ENCODE data around the gene STXBP4. TPM values are rescaled to one million over a fixed set of nuclear protein-coding genes. Genes with fewer than 3 reads are reported as not detected.

STXBP4 gene
- total RNA-seq (2014; rRNA removed; shearing (Covaris generic)), result 1.2 and 2.8 TPM in 2 replicates

DNA sequence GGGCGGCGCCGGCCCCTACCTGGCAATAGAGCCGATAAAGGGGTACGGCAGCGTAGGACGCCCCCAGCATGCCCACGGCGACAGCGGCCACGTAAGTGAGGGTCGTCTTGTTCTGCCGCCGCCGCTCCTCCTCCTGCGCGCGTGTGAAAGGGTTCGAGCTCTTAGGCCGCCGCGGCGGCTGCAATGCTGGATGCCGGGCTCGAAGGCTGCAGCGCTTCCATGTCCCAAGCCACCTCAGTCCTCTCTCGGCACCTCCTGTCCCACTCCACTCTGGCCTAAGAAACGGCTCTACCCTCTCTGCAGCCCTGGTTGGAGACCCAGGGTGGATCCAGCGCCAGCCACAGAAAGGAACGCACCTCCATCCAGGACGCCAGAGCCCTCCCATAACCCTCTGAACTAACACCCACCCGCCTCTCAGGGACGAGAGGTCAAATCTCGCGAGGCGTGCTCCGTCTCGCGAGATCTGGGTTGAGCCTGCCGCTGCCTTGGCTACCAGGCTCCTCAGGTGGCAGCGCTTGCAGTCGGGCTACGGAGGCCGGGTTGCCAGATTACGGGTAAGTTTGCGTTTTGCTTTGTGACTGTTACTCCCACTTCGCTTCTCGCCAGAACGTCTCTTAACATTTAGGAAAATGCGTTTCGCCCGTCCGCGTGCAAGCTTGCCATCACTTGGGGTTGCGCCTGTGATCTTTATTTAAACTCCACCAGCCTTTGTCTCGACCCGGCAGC, at the start of gene STXBP4, which contains the start of gene COX11:
Gene STXBP4 (plus strand): TSS at position 504 of the 726 bp plus-strand sequence. CDS start 17,455 bp downstream, outside the sequence.
Gene COX11 (minus strand): TSS at position 393 of the 726 bp plus-strand sequence. CDS start 8 bp downstream, at position 385.
- DNase-seq (ENCODE audit: low spot score), result peak; percentile 98
- in situ Hi-C loops (cut with HindIII; ENCODE audit: low sequenced_read_pairs), result no loop called here

GRCh38 chr17:54919425-54919824, 49.1 kb upstream of the STXBP4 start:
- DNase-seq (ENCODE audit: low spot score), result no peak

DNA sequence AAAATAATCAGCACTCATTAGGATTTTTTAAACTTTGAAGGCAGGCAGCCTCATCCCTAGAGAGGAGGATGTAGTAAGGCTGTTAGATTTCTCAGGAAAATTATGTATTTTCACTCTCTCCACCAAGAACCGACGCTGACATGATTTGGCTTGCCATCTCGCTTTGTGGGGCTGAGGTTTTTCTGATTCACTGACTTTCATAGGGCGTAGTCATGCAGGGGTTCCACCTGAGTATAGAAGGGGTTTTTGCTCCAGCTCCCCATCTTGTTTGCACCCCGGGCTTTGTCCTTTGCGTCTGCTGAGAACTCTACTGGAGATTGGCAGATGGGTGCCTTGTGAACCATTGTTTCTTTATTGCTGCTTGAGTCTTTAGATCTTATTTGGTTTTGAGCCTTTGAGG, 47.7 kb upstream of the STXBP4 start:
- in situ Hi-C loops (cut with HindIII; ENCODE audit: low sequenced_read_pairs), result loop anchor here (25.0 kb wide), 1 partner anchor 134 kb away; no protein-coding TSS in a partner anchor
- no peak for DNase-seq (ENCODE audit: low spot score)

More at GRCh38 chr17:54919425-54919824, 49.1 kb upstream of the STXBP4 start:
- in situ Hi-C loops (cut with HindIII; ENCODE audit: low sequenced_read_pairs), result loop anchor here (25.0 kb wide), 1 partner anchor 132 kb away; no protein-coding TSS in a partner anchor

DNA sequence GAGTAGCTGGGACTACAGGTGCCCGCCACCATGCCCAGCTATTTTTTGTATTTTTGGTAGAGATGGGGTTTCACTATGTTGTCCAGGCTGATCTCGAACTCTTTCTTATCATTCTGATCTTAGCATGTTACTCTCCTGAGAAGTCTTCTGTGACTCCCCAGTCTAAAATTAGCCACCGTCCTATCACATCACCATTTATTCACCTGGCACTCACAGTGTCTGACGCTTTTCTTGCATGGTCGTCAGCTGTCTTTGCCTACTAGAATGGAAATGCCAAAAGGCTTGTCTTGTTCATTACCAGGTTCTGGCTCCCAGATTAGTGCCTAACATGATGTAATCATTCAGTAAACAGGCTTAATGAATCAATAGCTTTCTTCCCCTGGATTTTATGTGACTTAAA, 44.2 kb upstream of the STXBP4 start:
- in situ Hi-C loops (cut with HindIII; ENCODE audit: low sequenced_read_pairs), result loop anchor here (25.0 kb wide), 1 partner anchor 137 kb away; no protein-coding TSS in a partner anchor
- no peak for DNase-seq (ENCODE audit: low spot score)

- in situ Hi-C loops (cut with HindIII; ENCODE audit: low sequenced_read_pairs), result no loop called here
Observed at GRCh38 chr17:54927525-54927924, 41.0 kb upstream of the STXBP4 start.

GRCh38 chr17:54932711-54933110, 35.9 kb upstream of the STXBP4 start:
- in situ Hi-C loops (cut with HindIII; ENCODE audit: low sequenced_read_pairs), result no loop called here

More at GRCh38 chr17:54927525-54927924, 41.0 kb upstream of the STXBP4 start:
- no peak for DNase-seq (ENCODE audit: low spot score)

DNA sequence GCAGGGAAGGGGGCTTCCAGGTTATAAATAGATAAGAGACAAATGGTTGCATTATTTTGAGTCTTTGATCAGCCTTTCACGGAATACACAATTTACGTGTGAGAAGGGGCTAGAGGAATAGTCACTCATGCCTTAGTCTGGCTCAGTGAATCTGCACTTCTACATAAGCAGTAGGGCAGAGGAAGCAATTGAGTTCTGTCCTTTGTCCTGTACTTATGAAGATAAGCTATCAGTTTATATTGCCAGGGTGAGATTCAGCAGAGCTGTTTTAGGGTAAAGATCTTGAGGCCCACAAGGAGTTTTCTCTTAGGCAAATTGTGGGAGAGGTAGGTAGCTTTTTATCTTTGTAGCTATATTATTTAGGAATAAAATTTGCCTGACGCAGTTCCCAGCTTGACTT, 34.6 kb upstream of the STXBP4 start:
- in situ Hi-C loops (cut with HindIII; ENCODE audit: low sequenced_read_pairs), result no loop called here
- DNase-seq (ENCODE audit: low spot score), result no peak

More at GRCh38 chr17:54932711-54933110, 35.9 kb upstream of the STXBP4 start:
- DNase-seq (ENCODE audit: low spot score), result no peak

GRCh38 chr17:54935471-54935870, 33.1 kb upstream of the STXBP4 start:
- DNase-seq (ENCODE audit: low spot score), result no peak
- in situ Hi-C loops (cut with HindIII; ENCODE audit: low sequenced_read_pairs), result no loop called here

GRCh38 chr17:54937018-54937417, 31.5 kb upstream of the STXBP4 start:
- no peak for DNase-seq (ENCODE audit: low spot score)
- in situ Hi-C loops (cut with HindIII; ENCODE audit: low sequenced_read_pairs), result no loop called here

DNA sequence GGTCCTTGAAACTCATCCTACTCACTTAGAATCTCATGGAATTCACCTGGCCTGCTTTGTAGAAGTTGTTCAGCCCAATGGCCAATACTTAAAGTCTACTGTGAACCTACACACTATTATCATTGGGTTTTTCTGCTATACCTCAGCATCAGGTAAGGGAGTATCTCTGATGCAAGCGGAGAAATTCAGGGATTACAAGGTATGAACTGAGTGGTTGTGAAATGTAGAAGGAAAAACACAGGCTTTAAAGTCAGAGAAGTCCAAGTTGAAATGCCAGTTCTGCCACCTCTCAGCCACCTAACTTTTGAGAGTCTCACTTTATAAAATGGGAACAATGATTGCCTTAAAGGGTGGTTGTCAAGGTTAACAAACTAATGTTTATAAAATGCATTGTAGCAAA, 31.1 kb upstream of the STXBP4 start:
- no peak for DNase-seq (ENCODE audit: low spot score)
- in situ Hi-C loops (cut with HindIII; ENCODE audit: low sequenced_read_pairs), result no loop called here

DNA sequence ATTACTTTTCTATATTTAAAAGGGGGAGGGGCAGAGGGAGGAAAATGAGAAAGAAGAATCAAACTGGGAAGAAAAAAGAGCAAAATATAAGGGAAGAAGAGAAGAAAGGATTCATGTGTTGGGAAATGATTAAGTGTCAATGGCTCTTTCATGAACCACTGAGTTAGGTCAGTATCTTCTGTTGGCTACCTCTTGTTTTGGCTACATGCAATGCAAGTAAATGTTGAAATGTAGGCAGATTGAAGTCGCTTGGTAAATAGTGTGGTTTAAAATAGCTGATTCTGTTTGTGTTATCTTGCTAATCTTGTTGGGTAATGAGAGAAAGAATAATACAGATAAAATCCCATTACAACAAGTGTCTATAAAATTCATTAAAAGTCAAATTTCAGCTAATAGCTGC, 27.3 kb upstream of the STXBP4 start:
- in situ Hi-C loops (cut with HindIII; ENCODE audit: low sequenced_read_pairs), result no loop called here
- DNase-seq (ENCODE audit: low spot score), result no peak

GRCh38 chr17:54944796-54945195, 23.8 kb upstream of the STXBP4 start:
- in situ Hi-C loops (cut with HindIII; ENCODE audit: low sequenced_read_pairs), result no loop called here

GRCh38 chr17:54945231-54945630, 23.3 kb upstream of the STXBP4 start:
- in situ Hi-C loops (cut with HindIII; ENCODE audit: low sequenced_read_pairs), result no loop called here
- DNase-seq (ENCODE audit: low spot score), result no peak

More at GRCh38 chr17:54944796-54945195, 23.8 kb upstream of the STXBP4 start:
- DNase-seq (ENCODE audit: low spot score), result no peak

- no peak for DNase-seq (ENCODE audit: low spot score)
- in situ Hi-C loops (cut with HindIII; ENCODE audit: low sequenced_read_pairs), result no loop called here
Observed at GRCh38 chr17:54945671-54946070, 22.9 kb upstream of the STXBP4 start.

DNA sequence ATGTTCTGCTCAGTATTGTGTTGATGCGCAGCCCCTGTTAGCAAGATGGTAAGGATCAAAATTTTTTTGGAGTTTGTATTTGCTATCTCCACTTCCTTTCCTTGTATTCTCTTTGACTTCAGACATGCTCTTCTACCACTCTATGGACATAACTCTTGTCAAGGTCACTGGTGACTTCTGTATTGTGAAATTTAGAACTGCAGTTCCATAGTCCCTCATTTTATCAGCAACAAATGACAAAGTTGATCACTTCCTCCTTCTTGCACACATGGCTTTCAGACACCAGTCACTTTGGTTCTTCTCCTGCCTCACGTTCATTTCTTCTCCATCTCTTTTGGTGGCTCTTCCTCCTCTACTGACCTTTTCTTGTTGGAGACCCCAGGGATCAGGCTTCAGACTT, 21.2 kb upstream of the STXBP4 start:
- no peak for DNase-seq (ENCODE audit: low spot score)
- in situ Hi-C loops (cut with HindIII; ENCODE audit: low sequenced_read_pairs), result no loop called here

DNA sequence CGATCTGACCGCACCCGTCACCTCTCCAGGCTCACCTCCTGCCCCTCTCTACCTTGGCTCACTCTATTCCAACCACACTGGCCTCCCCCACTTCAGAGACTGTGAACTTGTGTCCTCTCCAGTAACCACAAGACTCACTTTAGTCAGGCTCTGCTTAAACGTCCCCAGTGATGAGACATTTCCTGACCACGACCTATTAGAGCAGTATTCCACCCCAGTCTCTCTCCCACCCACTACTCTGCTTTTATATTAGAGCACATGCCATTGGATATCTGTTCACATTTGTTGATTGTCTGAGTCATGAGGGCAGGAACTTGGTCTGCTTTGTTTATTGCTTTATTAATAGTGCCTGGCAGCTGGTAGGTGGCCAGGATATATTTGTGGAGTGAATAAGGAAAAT, 20.2 kb upstream of the STXBP4 start:
- in situ Hi-C loops (cut with HindIII; ENCODE audit: low sequenced_read_pairs), result no loop called here
- no peak for DNase-seq (ENCODE audit: low spot score)

DNA sequence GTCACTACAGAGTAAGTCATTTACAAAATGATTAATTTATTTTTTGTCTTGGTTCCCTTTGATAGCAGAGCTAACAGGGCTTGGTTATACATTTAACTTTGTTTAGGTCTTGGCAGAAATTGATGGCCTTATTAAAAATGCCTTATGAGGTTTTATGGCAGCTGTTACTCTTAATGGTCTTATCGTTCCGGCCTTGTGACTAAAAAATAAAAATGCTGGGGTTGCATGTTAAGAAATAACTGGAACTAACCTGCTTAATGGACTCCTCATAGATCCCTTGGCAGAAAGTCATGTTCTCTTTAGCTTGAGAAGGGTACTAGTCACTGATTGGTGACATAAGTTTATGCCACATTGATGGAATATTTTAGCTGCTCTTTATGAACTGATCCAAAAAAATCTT, 18.4 kb upstream of the STXBP4 start:
- no peak for DNase-seq (ENCODE audit: low spot score)
- in situ Hi-C loops (cut with HindIII; ENCODE audit: low sequenced_read_pairs), result no loop called here

- in situ Hi-C loops (cut with HindIII; ENCODE audit: low sequenced_read_pairs), result no loop called here
- DNase-seq (ENCODE audit: low spot score), result no peak
Observed at GRCh38 chr17:54951286-54951685, 17.3 kb upstream of the STXBP4 start.

DNA sequence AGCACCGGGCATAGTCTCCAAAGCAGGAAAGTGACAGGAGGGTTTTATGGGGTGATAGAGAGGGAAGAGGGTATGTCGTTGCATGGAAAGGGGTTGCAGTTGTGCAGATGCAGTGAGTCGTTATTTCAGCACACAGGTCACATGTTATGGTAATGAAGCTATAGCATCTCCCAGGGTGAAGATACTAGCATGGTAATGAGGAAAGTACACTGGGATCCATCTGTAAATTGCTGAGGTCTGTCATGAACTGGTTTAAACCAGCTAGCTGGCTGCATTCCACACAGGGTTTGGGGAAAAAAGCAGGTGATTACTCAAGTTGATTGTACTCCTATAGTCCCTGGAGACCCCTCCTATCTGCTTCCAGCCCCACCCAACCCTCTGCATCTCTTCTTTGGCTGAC, 11.8 kb upstream of the STXBP4 start:
- in situ Hi-C loops (cut with HindIII; ENCODE audit: low sequenced_read_pairs), result no loop called here
- DNase-seq (ENCODE audit: low spot score), result no peak

DNA sequence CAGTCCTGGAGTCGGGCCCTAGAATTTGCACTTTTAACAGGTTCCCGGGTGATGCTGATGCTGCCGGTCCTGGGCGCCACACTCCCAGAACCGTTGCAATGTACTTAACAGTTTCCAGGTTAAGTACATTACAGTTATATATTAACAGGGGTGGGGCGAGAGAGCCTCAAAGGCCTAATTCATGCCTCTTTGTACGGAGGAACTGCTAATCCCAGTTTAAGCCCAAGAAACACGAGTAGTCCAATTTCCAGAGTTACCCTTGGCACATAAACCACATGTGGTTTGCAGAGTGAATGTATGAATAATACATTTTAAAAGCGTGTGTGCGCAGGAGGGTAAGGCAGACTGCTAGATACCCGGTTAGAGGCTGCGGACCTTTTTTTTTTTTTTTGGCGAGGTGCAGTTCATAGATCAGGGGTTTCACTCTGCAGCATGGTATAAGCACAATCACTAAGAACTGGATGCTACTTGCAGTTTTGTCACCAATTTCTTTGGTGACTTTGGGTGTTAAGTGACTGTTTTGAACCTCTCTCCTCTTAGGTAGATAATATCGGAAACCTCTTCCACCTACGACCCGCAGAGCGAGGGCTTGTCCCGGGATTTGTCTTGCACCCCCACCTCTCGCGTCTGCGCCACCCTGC, 824 bp upstream of the STXBP4 start:
- no peak for DNase-seq (ENCODE audit: low spot score)
- in situ Hi-C loops (cut with HindIII; ENCODE audit: low sequenced_read_pairs), result no loop called here
